Thymus (tissue), 11 donors: ENCODE measurements around the gene BCL2A1. TPM values are rescaled to one million over a fixed set of nuclear protein-coding genes. Genes with fewer than 3 reads are reported as not detected.
"Not testable (repeated sequence)": the region's sequence is repeated elsewhere in the genome, so short reads cannot be mapped to it uniquely, and the experiment has no call there.

Source experiments
- DNase-seq, 9 donors: peaks; one replicate each; pipeline ENCODE4 v3.0.0-alpha.2; 2013; ENCODE audit warnings: low spot score in 9 of 9, low read depth in 6 of 9, missing footprints in 1 of 9
- H3K27ac ChIP-seq, 2 donors: one replicate each; pipeline ENCODE4 v1.5.1; 2013; ENCODE audit warnings: control low read depth in 1 of 2, low read depth in 1 of 2, low read length in 1 of 2, mild to moderate bottlenecking in 1 of 2, moderate library complexity in 1 of 2
- H3K27me3 ChIP-seq, 2 donors: one replicate each; pipeline ENCODE4 v1.5.1; 2013; ENCODE audit warnings: low read length in 1 of 2; ENCODE audit not compliant: control insufficient read depth in 2 of 2, insufficient read depth in 1 of 2
- H3K36me3 ChIP-seq, 2 donors: one replicate each; pipeline ENCODE4 v1.5.1; 2013; ENCODE audit warnings: low read length in 1 of 2, mild to moderate bottlenecking in 1 of 2, moderate library complexity in 1 of 2; ENCODE audit not compliant: control insufficient read depth in 2 of 2, insufficient read depth in 2 of 2
- H3K4me1 ChIP-seq, 2 donors: one replicate each; pipeline ENCODE4 v1.5.1; 2013; ENCODE audit warnings: low read length in 2 of 2; ENCODE audit not compliant: control insufficient read depth in 2 of 2, insufficient read depth in 2 of 2
- H3K4me3 ChIP-seq, 2 donors: one replicate each; pipeline ENCODE4 v1.5.1; 2013; ENCODE audit warnings: low read length in 2 of 2, control low read depth in 1 of 2, mild to moderate bottlenecking in 1 of 2
- H3K9me3 ChIP-seq, 2 donors: one replicate each; pipeline ENCODE4 v1.5.1; 2013; ENCODE audit warnings: low read length in 1 of 2, mild to moderate bottlenecking in 1 of 2; ENCODE audit not compliant: control insufficient read depth in 2 of 2, insufficient read depth in 1 of 2
- WGBS: extraction: QIAGEN DNeasy Blood & Tissue Kit; methylation state at CpG from one replicate; pipeline ENCODE4 v1.1.7; 2013; 5-methylcytosine and 5-hydroxymethylcytosine counted together
- polyA plus RNA-seq: library from polyadenylated mRNA; stranded (reverse); fragments of 200-250 nt; gene quantifications from one replicate; pipeline ENCODE4 v1.2.3, GENCODE V29; 2013
- total RNA-seq: library from RNA; stranded (reverse); fragments of 120-200 nt; gene quantifications from one replicate; pipeline ENCODE4 v1.2.4, GENCODE V29; 2013
- donor health status: healthy.

BCL2A1 gene
- total and polyA plus RNA-seq, 2 donors, result 25.5 to 30.5 TPM

DNA sequence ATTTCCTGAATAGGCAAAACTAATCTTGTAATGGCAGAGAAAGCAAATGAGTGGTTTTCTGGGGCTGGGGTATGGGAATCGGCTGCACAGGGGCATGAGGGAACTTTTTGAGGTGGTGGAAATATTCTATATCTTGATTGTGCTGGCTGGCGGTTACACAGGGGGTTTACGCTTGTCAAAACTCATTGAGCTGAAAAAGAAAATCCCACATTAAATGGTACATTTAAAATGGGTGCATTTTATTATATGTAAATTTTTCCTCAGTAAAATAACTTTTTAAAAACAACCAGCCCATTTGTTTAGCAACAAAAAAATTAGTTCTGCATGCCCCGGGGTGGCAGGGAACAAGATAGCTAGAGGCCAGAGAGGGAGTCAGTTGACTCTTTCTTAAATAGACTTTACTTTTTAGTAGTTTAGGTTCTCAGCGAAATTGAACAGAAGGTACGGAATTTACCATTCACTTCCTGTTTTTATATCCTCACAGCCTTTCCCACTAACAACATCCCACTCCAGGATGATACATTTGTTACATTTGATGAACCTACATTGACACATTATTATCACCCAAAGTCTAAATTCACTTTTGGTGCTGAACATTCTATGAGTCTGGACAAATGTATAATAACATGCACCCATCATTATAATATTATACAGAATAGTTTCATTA lies 41.2 kb upstream of the BCL2A1 start:
- Histone ChIP-seq H3K27me3 (no peaks in the 10 kb centered on the region), H3K36me3 (no peaks in the 10 kb centered on the region), H3K9me3 (no peaks in the 10 kb centered on the region), H3K4me3 (no peak overlapping the region), H3K4me1 (no peaks in the 10 kb centered on the region), H3K27ac (no peak overlapping the region)
- 86% methylated on average over 6 of the region's 6 CpGs for WGBS
- DNase-seq, result no peak

DNA sequence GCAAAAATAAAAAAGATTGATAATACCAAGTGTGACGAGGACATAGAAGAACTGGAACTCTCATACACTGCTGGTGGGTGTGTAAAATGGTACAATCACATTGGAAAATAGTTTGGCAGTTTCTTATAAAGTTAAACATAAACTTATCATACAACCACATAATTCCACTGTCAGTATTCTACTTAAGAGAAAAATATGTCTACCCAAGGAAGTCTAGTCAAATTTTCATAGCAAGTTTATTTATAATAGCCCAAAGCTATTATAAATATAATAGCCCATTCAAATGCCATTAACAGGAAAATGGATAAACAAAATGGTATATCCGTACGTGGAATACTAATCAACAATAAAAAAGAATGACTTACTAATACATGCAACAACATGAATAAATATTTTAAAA lies 40.6 kb upstream of the BCL2A1 start:
- no peak for DNase-seq
- Histone ChIP-seq H3K4me3 (no peak overlapping the region), H3K27me3 (no peaks in the 10 kb centered on the region), H3K27ac (no peak overlapping the region), H3K4me1 (no peaks in the 10 kb centered on the region), H3K36me3 (no peaks in the 10 kb centered on the region), H3K9me3 (no peaks in the 10 kb centered on the region)
- 96% methylated on average over 3 of the region's 3 CpGs for WGBS

DNA sequence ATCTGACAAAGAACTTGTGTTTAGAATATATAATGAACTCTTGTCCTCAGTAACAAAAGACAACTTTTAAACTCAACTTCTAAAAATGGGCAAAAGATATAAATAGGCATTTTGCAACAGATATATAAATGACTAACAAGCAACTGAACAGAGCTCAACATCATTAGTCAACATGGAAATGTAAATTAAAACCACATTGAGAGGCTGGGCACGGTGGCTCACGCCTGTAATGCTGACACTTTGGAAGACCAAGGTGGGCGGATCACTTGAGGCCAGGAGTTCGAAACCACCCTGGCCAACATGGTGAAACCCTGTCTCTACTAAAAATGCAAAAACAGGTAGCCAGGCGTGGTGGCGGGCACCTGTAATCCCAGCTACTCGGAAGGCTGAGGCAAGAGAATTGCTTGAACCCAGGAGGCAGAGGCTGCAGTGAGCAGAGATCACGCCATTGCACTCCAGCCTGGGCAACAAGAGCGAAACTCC lies 40.1 kb upstream of the BCL2A1 start:
- H3K4me1 ChIP-seq, DNase-seq, H3K27me3 ChIP-seq, H3K27ac ChIP-seq, H3K9me3 ChIP-seq, H3K4me3 ChIP-seq, H3K36me3 ChIP-seq: not testable (repeated sequence)
- 94% methylated on average over 9 of the region's 9 CpGs for WGBS

DNA sequence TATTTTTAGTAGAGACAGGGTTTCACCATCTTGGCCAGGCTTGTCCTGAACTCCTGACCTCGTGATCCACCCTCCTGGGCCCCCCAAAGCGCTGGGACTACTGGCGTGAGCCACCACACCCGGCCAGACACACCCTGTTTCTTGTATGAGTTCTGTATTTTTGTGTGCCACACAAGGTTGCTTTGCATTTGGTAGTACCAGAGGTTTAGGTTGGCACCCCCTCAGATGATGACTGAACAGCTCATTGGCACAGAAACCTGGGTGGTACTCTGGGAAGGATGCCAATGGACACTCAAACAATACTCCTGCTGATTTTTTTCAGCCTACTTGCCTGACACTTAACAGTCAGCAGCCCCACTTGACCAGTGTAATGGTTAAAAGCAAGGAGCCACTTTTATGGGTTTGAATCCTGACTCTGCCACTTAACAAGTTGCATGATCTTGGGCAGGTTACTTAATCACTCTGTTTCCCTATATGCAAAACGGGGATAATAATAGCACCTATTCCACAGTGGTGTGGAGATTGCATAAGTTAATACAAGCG lies 39.2 kb upstream of the BCL2A1 start:
- Histone ChIP-seq H3K9me3 (no peaks in the 10 kb centered on the region), H3K27me3 (no peaks in the 10 kb centered on the region), H3K4me1 (no peaks in the 10 kb centered on the region), H3K4me3 (no peak overlapping the region), H3K27ac (no peak overlapping the region), H3K36me3 (no peaks in the 10 kb centered on the region)
- WGBS, result 94% methylated on average over 6 of the region's 6 CpGs
- DNase-seq, result no peak

DNA sequence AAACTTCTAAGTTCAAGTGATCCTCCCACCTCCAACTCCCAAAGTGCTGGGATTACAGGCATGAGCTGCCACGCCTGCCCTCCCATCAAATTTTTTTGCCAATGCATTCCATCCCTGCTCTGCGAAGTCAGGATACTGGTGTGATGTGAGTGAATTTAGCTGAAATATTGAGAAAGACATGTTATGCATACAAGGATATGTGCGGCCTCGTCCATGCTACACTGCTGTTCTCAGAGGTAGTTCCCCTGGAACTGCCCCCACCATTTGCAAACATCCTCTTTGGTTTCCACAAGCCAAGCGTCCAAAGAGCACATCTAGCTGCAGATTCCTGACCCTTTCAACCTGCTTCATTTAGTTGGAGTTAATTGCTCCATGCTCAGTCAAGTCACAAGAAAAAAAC lies 36.5 kb upstream of the BCL2A1 start:
- Histone ChIP-seq H3K9me3 (no peaks in the 10 kb centered on the region), H3K4me1 (no peaks in the 10 kb centered on the region), H3K27me3 (no peaks in the 10 kb centered on the region), H3K4me3 (no peak overlapping the region), H3K27ac (no peak overlapping the region), H3K36me3 (no peaks in the 10 kb centered on the region)
- DNase-seq, result no peak
- 94% methylated on average over 5 of the region's 5 CpGs for WGBS

DNA sequence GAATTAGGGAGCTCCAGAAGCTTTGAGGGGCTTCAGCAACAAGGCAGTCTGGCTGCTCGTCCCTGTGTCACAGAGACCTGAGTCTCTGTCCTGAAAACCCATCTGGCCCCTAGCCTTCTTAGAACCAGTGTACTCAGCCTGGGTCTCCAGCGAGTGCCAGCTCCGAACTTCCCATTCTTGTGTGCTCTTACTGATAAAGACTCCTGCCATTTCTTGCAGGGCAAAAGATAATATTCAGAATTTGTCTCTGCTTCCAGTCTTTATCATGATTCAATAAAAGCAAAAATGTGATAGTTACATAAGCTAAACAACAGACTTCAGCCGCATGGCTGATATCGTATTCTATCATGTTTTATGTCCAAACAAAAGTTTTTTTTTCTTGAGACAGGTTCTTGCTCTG lies 36.0 kb upstream of the BCL2A1 start:
- no peaks in the 10 kb centered on the region for H3K4me1 ChIP-seq
- DNase-seq, result no peak
- H3K27ac ChIP-seq, result no peak overlapping the region
- WGBS, result 96% methylated on average over 5 of the region's 5 CpGs
- no peaks in the 10 kb centered on the region for H3K36me3 ChIP-seq
- H3K9me3 ChIP-seq, result no peaks in the 10 kb centered on the region
- no peak overlapping the region for H3K4me3 ChIP-seq
- no peaks in the 10 kb centered on the region for H3K27me3 ChIP-seq

DNA sequence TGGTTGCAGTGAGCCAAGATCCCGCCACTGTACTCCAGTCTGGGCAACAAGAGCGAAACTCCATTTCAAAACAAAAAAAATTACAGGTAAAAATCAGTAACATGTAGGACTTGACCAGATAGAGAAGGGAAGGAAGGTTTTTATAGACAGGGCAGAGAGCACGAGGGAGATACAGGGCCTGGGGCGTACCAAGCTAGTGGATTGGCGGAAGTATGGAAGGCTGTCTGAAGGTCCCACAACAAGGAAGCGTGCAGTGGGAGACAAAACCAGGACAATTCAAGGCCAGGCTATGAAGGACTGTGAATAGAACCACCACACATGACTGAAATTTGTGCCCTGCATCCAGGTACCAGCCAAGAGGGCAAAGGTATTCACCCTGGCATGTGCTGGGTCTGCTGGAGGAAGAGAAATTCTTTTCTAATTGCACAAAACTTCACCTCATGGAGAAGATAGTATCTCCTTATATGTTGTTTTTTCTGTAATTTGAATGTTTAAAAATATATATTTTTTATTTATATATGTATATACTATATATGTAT lies 33.0 kb upstream of the BCL2A1 start:
- H3K27ac ChIP-seq, result no peak overlapping the region
- H3K9me3 ChIP-seq, result no peaks in the 10 kb centered on the region
- DNase-seq, result peak in 1 of 9 donors; percentile 12
- no peak overlapping the region for H3K4me3 ChIP-seq
- no peaks in the 10 kb centered on the region for H3K4me1 ChIP-seq
- no peaks in the 10 kb centered on the region for H3K36me3 ChIP-seq
- H3K27me3 ChIP-seq, result no peaks in the 10 kb centered on the region
- WGBS, result 98% methylated on average over 6 of the region's 6 CpGs

DNA sequence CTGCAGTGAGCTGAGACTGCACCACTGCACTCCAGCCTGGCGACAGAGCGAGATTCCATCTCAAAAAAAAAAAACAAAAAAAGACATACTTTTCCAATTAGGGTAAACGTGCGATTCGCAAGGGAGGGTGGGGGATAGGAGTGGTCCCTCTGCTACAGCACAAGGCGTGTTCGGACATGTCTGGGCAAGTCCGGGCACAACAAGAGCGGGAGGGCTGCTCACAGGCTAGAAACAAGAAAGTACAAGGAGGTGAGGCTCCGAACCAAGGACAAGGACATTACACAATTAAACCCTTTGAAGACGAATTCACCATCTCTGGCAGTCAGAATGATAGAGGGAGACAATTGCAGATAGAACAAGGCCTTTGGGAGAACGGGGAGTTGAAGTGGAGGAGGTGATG lies 32.2 kb upstream of the BCL2A1 start:
- H3K27ac ChIP-seq, result no peak overlapping the region
- H3K27me3 ChIP-seq, result no peaks in the 10 kb centered on the region
- WGBS, result 96% methylated on average over 12 of the region's 12 CpGs
- H3K4me3 ChIP-seq, result no peak overlapping the region
- no peak for DNase-seq
- H3K36me3 ChIP-seq, result no peaks in the 10 kb centered on the region
- H3K4me1 ChIP-seq, result no peaks in the 10 kb centered on the region
- H3K9me3 ChIP-seq, result no peaks in the 10 kb centered on the region

DNA sequence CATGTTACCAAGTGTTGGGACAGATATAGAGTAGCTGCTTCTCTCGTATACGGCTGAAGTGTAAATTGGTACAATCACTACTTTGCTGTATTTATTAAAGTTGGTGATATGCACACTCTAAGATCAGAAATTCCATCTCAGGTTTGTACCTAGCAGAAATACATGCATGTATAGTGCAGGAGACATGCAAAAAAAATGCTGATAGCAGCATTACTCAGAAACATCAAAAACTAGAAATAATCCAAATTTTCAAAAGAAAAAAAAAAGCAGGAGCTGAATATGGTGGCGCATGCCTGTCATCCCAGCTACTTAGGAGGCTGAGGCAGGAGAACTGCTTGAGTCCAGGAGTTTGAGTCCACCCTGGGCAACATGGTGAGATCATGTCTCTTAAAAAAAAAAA lies 31.3 kb upstream of the BCL2A1 start:
- 97% methylated on average over 3 of the region's 3 CpGs for WGBS
- no peak overlapping the region for H3K27ac ChIP-seq
- no peaks in the 10 kb centered on the region for H3K9me3 ChIP-seq
- no peaks in the 10 kb centered on the region for H3K36me3 ChIP-seq
- DNase-seq, result no peak
- no peaks in the 10 kb centered on the region for H3K27me3 ChIP-seq
- H3K4me1 ChIP-seq, result no peaks in the 10 kb centered on the region
- no peak overlapping the region for H3K4me3 ChIP-seq
